ENCODE measurements around the gene SERINC5.
A peak's percentile ranks its signal among the peaks of the same experiment; 100 is the strongest.
"Not testable (repeated sequence)": the region's sequence is repeated elsewhere in the genome, so short reads cannot be mapped to it uniquely, and the experiment has no call there.

Gene SERINC5

DNA sequence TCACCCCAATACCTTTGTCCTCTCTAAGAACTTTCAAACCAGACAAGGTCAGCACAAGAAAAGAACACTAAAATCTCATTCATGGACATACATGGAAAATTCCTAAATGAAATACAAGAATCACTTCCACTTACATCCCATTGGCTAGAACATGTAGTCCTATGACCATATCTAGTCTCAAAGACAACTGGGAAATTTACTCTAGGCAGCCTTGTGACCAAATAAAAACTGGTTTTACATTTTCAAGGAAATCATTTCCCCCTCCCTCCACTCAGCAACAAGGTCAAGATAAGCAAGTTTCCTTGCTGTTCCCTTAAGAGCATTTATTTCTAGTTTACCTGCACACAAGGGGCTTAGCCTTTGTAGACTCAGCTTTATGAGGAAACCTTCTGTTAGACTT is 20.3 kb upstream of the SERINC5 start:
- TF ChIP-seq TCF4 (CRISPR knock-in tag; IDR thresholded peaks at IDR 0.05; ENCODE audit: borderline replicate concordance), result no peak
- no peak for TF ChIP-seq PPARA (CRISPR knock-in tag; IDR thresholded peaks at IDR 0.05; ENCODE audit: borderline replicate concordance)
- TF ChIP-seq ISL1 (CRISPR knock-in tag; IDR thresholded peaks at IDR 0.05), result no peak
- no peak for TF ChIP-seq ZFP3 (CRISPR knock-in tag; IDR thresholded peaks at IDR 0.05)
- TF ChIP-seq ZC3H10 (CRISPR knock-in tag; IDR thresholded peaks at IDR 0.05), result no peak
- no peak for TF ChIP-seq ZNF70 (CRISPR knock-in tag; IDR thresholded peaks at IDR 0.05)
- TF ChIP-seq TOX (CRISPR knock-in tag; IDR thresholded peaks at IDR 0.05; ENCODE audit: borderline replicate concordance), result no peak
- no peak for TF ChIP-seq ARNTL (CRISPR knock-in tag; IDR thresholded peaks at IDR 0.05; ENCODE audit: borderline replicate concordance, low read depth)
- no peak for TF ChIP-seq CSDC2 (CRISPR knock-in tag; IDR thresholded peaks at IDR 0.05)
- no peak for TF ChIP-seq OSR1 (CRISPR knock-in tag; IDR thresholded peaks at IDR 0.05)
- TF ChIP-seq, protein P1, sequence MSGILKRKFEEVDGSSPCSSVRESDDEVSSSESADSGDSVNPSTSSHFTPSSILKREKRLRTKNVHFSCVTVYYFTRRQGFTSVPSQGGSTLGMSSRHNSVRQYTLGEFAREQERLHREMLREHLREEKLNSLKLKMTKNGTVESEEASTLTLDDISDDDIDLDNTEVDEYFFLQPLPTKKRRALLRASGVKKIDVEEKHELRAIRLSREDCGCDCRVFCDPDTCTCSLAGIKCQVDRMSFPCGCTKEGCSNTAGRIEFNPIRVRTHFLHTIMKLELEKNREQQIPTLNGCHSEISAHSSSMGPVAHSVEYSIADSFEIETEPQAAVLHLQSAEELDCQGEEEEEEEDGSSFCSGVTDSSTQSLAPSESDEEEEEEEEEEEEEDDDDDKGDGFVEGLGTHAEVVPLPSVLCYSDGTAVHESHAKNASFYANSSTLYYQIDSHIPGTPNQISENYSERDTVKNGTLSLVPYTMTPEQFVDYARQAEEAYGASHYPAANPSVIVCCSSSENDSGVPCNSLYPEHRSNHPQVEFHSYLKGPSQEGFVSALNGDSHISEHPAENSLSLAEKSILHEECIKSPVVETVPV (CRISPR knock-in tag; IDR thresholded peaks at IDR 0.05), result no peak
- TF ChIP-seq, protein P2, sequence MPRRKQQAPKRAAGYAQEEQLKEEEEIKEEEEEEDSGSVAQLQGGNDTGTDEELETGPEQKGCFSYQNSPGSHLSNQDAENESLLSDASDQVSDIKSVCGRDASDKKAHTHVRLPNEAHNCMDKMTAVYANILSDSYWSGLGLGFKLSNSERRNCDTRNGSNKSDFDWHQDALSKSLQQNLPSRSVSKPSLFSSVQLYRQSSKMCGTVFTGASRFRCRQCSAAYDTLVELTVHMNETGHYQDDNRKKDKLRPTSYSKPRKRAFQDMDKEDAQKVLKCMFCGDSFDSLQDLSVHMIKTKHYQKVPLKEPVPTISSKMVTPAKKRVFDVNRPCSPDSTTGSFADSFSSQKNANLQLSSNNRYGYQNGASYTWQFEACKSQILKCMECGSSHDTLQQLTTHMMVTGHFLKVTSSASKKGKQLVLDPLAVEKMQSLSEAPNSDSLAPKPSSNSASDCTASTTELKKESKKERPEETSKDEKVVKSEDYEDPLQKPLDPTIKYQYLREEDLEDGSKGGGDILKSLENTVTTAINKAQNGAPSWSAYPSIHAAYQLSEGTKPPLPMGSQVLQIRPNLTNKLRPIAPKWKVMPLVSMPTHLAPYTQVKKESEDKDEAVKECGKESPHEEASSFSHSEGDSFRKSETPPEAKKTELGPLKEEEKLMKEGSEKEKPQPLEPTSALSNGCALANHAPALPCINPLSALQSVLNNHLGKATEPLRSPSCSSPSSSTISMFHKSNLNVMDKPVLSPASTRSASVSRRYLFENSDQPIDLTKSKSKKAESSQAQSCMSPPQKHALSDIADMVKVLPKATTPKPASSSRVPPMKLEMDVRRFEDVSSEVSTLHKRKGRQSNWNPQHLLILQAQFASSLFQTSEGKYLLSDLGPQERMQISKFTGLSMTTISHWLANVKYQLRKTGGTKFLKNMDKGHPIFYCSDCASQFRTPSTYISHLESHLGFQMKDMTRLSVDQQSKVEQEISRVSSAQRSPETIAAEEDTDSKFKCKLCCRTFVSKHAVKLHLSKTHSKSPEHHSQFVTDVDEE (CRISPR knock-in tag; IDR thresholded peaks at IDR 0.05), result no peak
- ATAC-seq, result no peak

DNA sequence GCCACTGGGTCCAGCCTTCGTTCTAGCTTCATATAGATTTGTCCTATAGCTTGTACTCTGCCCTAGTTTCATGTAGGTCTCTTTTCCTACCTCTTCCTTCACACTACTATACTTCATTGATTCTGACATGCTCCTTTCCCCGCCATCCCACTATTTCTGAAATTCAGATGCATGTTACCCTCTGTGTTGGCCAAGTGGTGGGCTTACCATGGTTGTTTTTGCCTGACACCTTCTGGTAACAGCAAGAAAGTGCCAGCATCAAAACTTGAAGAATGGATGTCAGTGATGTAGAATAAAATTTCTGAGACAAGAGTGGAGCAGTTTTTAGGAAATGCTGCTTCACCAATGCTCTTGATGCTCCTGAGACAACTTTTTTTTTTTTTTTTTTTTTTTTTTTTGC is 19.5 kb upstream of the SERINC5 start:
- TF ChIP-seq ZNF70 (CRISPR knock-in tag; IDR thresholded peaks at IDR 0.05), result no peak
- TF ChIP-seq ZFP30 (CRISPR knock-in tag; IDR thresholded peaks at IDR 0.05), result no peak
- TF ChIP-seq, protein P1 (CRISPR knock-in tag; IDR thresholded peaks at IDR 0.05), result no peak
- TF ChIP-seq, protein P3, sequence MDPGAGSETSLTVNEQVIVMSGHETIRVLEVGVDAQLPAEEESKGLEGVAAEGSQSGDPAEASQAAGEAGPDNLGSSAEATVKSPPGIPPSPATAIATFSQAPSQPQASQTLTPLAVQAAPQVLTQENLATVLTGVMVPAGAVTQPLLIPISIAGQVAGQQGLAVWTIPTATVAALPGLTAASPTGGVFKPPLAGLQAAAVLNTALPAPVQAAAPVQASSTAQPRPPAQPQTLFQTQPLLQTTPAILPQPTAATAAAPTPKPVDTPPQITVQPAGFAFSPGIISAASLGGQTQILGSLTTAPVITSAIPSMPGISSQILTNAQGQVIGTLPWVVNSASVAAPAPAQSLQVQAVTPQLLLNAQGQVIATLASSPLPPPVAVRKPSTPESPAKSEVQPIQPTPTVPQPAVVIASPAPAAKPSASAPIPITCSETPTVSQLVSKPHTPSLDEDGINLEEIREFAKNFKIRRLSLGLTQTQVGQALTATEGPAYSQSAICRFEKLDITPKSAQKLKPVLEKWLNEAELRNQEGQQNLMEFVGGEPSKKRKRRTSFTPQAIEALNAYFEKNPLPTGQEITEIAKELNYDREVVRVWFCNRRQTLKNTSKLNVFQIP (CRISPR knock-in tag; IDR thresholded peaks at IDR 0.05; ENCODE audit: borderline replicate concordance, low read depth), result no peak
- no peak for TF ChIP-seq TOX (CRISPR knock-in tag; IDR thresholded peaks at IDR 0.05; ENCODE audit: borderline replicate concordance)
- TF ChIP-seq PPARA (CRISPR knock-in tag; IDR thresholded peaks at IDR 0.05; ENCODE audit: borderline replicate concordance), result no peak

DNA sequence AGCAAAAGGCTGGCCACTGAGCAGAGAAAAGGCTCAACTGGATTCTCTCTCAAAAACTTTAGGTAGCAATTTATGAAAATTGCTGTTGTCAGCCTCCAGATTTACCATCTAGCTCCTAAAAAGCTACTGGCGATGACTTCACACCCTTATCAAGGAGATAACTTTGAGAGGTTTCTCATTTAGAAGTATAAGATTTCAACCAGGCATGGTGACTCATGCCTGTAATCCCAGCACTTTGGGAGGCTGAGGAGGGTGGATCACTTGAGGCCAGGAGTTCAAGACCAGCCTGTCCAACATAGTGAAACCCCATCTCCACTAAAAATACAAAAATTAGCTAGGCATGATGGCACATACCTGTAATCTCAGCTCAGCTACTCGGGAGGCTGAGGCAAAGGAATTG is 14.7 kb upstream of the SERINC5 start:
- ATAC-seq, result not testable (repeated sequence)

More for the DNA sequence above, 19.5 kb upstream of the SERINC5 start:
- ATAC-seq, result peak; percentile 66

DNA sequence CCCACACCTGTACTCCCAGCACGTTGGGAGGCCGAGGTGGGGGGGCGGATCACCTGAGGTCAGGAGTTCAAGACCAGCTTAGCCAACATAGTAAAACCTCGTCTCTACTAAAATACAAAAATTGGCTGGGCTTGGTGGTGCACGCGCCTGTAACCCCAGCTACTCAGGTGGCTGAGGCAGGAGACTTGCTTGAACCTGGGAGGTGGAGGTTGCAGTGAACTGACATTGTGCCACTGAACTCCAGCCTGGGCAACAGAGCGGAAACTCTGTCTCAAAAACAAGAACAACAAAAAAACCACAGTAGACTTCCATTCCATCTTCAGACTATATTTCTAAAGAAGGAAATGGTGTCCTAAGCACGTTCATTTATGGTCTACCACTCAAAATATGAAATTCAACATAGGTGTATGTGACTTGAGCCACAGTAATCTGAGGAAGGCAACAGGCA is 14.2 kb upstream of the SERINC5 start:
- ATAC-seq, result no peak

More for the DNA sequence above, 14.2 kb upstream of the SERINC5 start:
- TF ChIP-seq ZC3H10 (CRISPR knock-in tag; IDR thresholded peaks at IDR 0.05), result no peak
- TF ChIP-seq, protein P1 (CRISPR knock-in tag; IDR thresholded peaks at IDR 0.05), result no peak
- TF ChIP-seq TOX (CRISPR knock-in tag; IDR thresholded peaks at IDR 0.05; ENCODE audit: borderline replicate concordance), result no peak
- TF ChIP-seq TCF4 (CRISPR knock-in tag; IDR thresholded peaks at IDR 0.05; ENCODE audit: borderline replicate concordance), result no peak
- no peak for TF ChIP-seq ESRRG (CRISPR knock-in tag; IDR thresholded peaks at IDR 0.05)
- TF ChIP-seq, protein P3 (CRISPR knock-in tag; IDR thresholded peaks at IDR 0.05; ENCODE audit: borderline replicate concordance, low read depth), result no peak
- TF ChIP-seq RARB (CRISPR knock-in tag; IDR thresholded peaks at IDR 0.05), result no peak
- no peak for TF ChIP-seq BACH2 (CRISPR knock-in tag; IDR thresholded peaks at IDR 0.05; ENCODE audit: borderline replicate concordance)
- TF ChIP-seq OSR1 (CRISPR knock-in tag; IDR thresholded peaks at IDR 0.05), result no peak
- TF ChIP-seq, protein P2 (CRISPR knock-in tag; IDR thresholded peaks at IDR 0.05), result no peak

All from SK-N-SH treated with all-trans-retinoic acid at 6 μM for 48 hours (cell line).